Ascending aorta (tissue), 2 donors: ENCODE results near the gene PCYT1A. TPM values are rescaled to one million over a fixed set of nuclear protein-coding genes. Genes with fewer than 3 reads are reported as not detected.

Experiments
- DNase-seq, 2 donors: peaks; one replicate each; pipeline ENCODE4 v3.0.0-alpha.2; 2019; ENCODE audit warnings: low spot score in 2 of 2
- H3K27ac ChIP-seq, 2 donors: fragments of 200-600 bp; sonication (generic); one replicate each; pipeline ENCODE4 v1.5.1; 2016 to 2017; ENCODE audit warnings: mild to moderate bottlenecking in 1 of 2
- H3K27me3 ChIP-seq: fragments of 200-600 bp; sonication (generic); one replicate; pipeline ENCODE4 v1.5.1; 2017
- H3K36me3 ChIP-seq, 2 donors: fragments of 200-600 bp; sonication (generic); one replicate each; pipeline ENCODE4 v1.5.1; 2016
- H3K4me1 ChIP-seq, 2 donors: fragments of 200-600 bp; sonication (generic); one replicate each; pipeline ENCODE4 v1.5.1; 2016 to 2017; ENCODE audit warnings: mild to moderate bottlenecking in 1 of 2
- H3K4me3 ChIP-seq, 2 donors: fragments of 200-600 bp; sonication (generic); one replicate each; pipeline ENCODE4 v1.5.1; 2016 to 2017; ENCODE audit warnings: mild to moderate bottlenecking in 1 of 2
- H3K9me3 ChIP-seq, 2 donors: fragments of 200-600 bp; sonication (generic); one replicate each; pipeline ENCODE4 v1.5.1; 2016
- CTCF ChIP-seq, 3 experiments: fragments of 200-600 bp in 2 of 3; fragments of 450-650 bp in 1 of 3; sonication (generic) in 2 of 3; IDR thresholded peaks; one replicate each; pipeline ENCODE4 v1.5.1; 2016 to 2019; ENCODE audit warnings: antibody characterized with exemption in 3 of 3, mild to moderate bottlenecking in 1 of 3, moderate library complexity in 1 of 3
- intact Hi-C: fragments of 100-400 bp; cut with DNase I; formaldehyde crosslinking; loops from one replicate; pipeline ENCODE4 v1.15.1; 2023
- total RNA-seq: library from RNA; depleted of rRNA; stranded (reverse); fragments of >200 nt; gene quantifications from one replicate; pipeline ENCODE4 v1.1.0, GENCODE V29; 2016

PCYT1A gene
- total RNA-seq, 1 donor from 2014 or later = 30.7 TPM

- no peaks in the 10 kb centered on the region for H3K4me1 ChIP-seq
- H3K4me3 ChIP-seq = no peak overlapping the region
- H3K36me3 ChIP-seq = no peaks in the 10 kb centered on the region
- no peaks in the 10 kb centered on the region for H3K9me3 ChIP-seq
- H3K27ac ChIP-seq = no peak overlapping the region
- no peak for TF ChIP-seq CTCF (IDR thresholded peaks at IDR 0.05)
- no peak for DNase-seq
- intact Hi-C loops = no loop called here
- no peaks in the 10 kb centered on the region for H3K27me3 ChIP-seq
Observed at GRCh38 chr3:196218155-196218712, 69.3 kb downstream of the PCYT1A start.

GRCh38 chr3:196217307-196218154, 70.0 kb downstream of the PCYT1A start:
- no peaks in the 10 kb centered on the region for H3K27me3 ChIP-seq
- H3K27ac ChIP-seq = no peak overlapping the region
- H3K9me3 ChIP-seq = no peaks in the 10 kb centered on the region
- no peak for TF ChIP-seq CTCF (IDR thresholded peaks at IDR 0.05)
- intact Hi-C loops = no loop called here
- no peak overlapping the region for H3K4me3 ChIP-seq
- no peak for DNase-seq
- no peaks in the 10 kb centered on the region for H3K36me3 ChIP-seq
- no peaks in the 10 kb centered on the region for H3K4me1 ChIP-seq

GRCh38 chr3:196216681-196217211, 70.8 kb downstream of the PCYT1A start:
- DNase-seq = no peak
- Histone ChIP-seq H3K36me3 (no peaks in the 10 kb centered on the region), H3K4me1 (no peaks in the 10 kb centered on the region), H3K27ac (no peak overlapping the region), H3K9me3 (no peaks in the 10 kb centered on the region), H3K4me3 (no peak overlapping the region), H3K27me3 (no peaks in the 10 kb centered on the region)
- no peak for TF ChIP-seq CTCF (IDR thresholded peaks at IDR 0.05)
- intact Hi-C loops = no loop called here

- H3K27ac ChIP-seq = no peak within 1 kb of the TSS
- intact Hi-C loops = no loop called here
- no peak for TF ChIP-seq CTCF (IDR thresholded peaks at IDR 0.05)
- H3K4me3 ChIP-seq = no peak within 1 kb of the TSS
- no peaks in the 10 kb centered on the region for H3K27me3 ChIP-seq
- no peaks in the 10 kb centered on the region for H3K9me3 ChIP-seq
- H3K4me1 ChIP-seq = no peaks in the 10 kb centered on the region
- no peak for DNase-seq
- no peaks in the 10 kb centered on the region for H3K36me3 ChIP-seq
Observed at GRCh38 chr3:196216089-196216564, 71.4 kb downstream of the PCYT1A start, which contains the start of gene SLC51A. TSS of gene SLC51A (plus strand) at chr3:196216534. CDS start at chr3:196216713, 179 bp downstream.

- no peak for DNase-seq
- intact Hi-C loops = no loop called here
- Histone ChIP-seq H3K36me3 (no peaks in the 10 kb centered on the region), H3K27me3 (no peaks in the 10 kb centered on the region), H3K4me3 (no peak overlapping the region), H3K4me1 (no peaks in the 10 kb centered on the region), H3K9me3 (no peaks in the 10 kb centered on the region), H3K27ac (no peak overlapping the region)
- TF ChIP-seq CTCF (IDR thresholded peaks at IDR 0.05) = no peak
Observed at GRCh38 chr3:196215493-196216020, 72.0 kb downstream of the PCYT1A start.
